Muscle of back (tissue), 11 donors: ENCODE measurements around the gene SLC9B1. TPM values are rescaled to one million over a fixed set of nuclear protein-coding genes. Genes with fewer than 3 reads are reported as not detected.
"Not testable (repeated sequence)": the region's sequence is repeated elsewhere in the genome, so short reads cannot be mapped to it uniquely, and the experiment has no call there.

Experiments used
- DNase-seq, 3 donors: peaks; one replicate each; pipeline versions ENCODE4 v3.0.0 to v3.0.0-alpha.2; 2013
- polyA plus RNA-seq, 10 donors: library from polyadenylated mRNA; unstranded; fragments of 120-200 nt; gene quantifications; one replicate each; pipeline ENCODE4 v1.2.1, GENCODE V29; 2013; ENCODE audit not compliant: insufficient read length in 10 of 10

Gene SLC9B1
- polyA plus RNA-seq, 10 donors: 1.0 to 2.7 (median 2.0) TPM

GRCh38 chr4:102878901-102879300 is 140.6 kb downstream of the SLC9B1 start:
- no peak for DNase-seq

DNA sequence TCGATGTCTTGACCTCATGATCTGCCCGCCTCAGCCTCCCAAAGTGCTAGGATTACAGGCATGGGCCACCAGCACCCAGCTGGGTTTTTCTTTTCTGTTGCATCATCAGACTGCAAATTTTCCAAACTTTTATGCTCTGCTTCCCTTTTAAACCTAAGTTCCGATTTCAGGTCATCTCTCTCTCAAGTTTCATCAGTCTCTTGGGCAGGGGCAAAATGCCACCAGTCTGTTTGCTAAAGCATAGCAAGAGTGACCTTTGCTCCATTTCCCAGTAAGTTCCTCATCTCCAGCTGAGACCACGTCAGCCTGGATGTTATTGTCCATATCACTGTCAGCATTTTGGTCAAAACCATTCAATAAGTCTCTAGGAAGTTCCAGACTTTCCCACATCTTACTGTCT is 141.2 kb downstream of the SLC9B1 start:
- not testable (repeated sequence) for DNase-seq

DNA sequence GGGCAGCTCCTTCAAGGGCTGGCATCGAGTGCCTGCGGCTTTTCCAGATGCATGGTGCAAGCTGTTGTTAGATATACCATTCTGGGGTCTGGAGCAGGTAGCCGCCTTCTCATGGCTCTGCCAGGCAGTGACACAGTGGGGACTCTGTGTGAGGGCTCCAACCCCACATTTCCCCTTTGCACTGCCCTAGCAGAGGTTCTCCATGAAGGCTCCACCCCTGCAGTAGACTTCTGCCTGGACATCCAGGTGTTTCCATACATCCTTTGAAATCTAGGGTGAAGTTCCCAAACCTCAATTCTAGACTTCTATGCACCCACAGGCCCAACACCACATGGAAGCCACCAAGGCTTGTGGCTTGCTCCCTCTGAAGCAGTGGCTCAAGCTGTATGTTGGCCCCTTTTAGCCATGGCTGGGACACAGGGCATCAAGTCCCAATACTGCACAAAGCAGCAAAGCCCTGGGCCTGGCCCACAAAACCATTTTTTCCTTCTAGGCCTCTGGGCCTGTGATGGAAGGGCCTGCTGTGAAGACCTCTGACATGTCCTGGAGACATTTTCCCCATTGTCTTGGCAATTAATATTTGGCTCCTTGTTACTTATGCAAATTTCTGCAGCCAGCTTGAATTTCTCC is 141.9 kb downstream of the SLC9B1 start:
- not testable (repeated sequence) for DNase-seq

DNA sequence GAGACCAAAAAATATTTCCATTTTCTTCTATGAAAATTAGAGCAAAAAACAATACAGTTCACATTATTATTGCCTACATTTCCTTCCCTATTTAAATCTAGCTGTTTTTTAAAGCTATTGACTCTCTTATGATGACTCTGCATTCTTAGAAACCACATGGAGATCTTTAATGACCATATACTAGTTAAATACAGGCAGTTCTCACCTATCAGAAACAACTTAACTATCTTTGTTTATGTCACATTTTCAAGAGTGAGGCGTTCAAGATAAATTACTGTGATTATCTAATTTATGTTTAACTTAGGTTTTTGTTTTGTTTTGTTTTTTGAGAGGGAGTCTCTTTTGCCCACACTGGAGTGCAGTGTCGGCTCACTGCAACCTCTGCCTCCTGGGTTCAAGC is 147.7 kb downstream of the SLC9B1 start:
- DNase-seq: no peak

- no peak for DNase-seq
Measured at GRCh38 chr4:102869569-102870197, 149.8 kb downstream of the SLC9B1 start.

DNA sequence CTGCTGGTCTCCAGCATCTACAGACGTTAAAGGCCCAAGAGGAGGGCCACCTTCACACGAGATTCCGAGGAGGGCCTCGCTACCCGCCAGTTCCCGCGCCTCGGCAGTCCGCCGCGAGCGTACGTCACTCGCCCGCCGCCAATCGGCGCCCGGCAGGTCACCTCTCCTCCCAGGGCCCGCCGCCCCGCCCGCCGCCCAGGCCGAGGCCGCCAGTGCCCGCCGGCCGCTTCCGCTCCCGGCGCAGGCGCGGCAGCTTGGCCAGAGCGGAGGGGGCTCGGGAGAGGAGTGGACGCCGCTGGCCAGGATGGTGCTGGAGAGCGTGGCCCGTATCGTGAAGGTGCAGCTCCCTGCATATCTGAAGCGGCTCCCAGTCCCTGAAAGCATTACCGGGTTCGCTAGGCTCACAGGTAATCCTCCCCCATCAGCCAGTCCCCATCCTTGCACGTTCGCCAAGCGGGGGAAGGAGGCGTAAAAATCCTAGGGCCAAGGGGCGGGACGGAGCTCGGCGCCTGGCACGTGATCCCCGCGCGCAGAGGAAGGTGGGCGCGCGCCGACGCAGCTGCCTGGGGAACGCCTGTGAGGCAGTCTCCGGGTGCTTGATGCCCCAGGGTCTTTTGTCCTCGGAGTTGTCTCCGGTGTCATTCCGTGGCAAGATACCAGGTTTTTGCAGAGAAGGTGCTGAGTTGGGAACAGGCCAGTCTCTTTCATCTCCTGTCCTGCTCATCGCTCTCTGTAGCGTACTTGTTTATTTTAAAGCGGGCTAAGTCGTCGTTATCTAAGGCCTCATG is 150.5 kb downstream of the SLC9B1 start, which contains the start of gene CISD2:
CISD2 (plus strand) TSS at position 212 of the 788 bp plus-strand sequence; CDS start at position 305, 93 bp downstream.
- DNase-seq: peak; percentile 91 to 98 (median 94)

DNA sequence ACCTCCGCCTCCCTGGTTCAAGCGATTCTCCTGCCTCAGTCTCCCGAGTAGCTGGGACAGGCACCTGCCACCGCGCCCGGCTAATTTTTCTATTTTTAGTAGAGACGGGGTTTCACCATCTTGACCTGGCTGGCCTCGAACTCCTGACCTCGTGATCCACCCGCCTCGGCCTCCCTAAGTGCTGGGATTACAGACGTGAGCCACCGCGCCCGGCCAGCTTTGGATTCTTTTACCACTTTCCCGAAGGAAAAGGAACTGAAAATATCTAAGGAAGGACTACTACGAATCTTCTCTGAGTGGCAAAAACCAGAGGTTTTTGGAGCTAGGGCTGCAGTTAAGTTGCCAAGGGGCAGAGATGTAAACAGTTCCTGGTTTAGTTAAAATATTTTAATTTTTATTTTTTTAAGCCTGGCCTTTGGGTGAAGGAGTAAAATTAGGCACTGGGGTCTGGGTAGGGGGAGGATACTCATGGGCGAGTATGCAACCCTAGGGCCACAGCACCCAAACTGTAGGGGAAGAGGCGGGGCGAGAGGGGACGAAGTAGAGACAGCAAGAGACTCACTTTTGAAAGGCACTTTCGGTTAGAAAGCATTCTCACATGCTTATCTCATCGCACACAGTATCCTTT is 151.2 kb downstream of the SLC9B1 start:
- no peak for DNase-seq

DNA sequence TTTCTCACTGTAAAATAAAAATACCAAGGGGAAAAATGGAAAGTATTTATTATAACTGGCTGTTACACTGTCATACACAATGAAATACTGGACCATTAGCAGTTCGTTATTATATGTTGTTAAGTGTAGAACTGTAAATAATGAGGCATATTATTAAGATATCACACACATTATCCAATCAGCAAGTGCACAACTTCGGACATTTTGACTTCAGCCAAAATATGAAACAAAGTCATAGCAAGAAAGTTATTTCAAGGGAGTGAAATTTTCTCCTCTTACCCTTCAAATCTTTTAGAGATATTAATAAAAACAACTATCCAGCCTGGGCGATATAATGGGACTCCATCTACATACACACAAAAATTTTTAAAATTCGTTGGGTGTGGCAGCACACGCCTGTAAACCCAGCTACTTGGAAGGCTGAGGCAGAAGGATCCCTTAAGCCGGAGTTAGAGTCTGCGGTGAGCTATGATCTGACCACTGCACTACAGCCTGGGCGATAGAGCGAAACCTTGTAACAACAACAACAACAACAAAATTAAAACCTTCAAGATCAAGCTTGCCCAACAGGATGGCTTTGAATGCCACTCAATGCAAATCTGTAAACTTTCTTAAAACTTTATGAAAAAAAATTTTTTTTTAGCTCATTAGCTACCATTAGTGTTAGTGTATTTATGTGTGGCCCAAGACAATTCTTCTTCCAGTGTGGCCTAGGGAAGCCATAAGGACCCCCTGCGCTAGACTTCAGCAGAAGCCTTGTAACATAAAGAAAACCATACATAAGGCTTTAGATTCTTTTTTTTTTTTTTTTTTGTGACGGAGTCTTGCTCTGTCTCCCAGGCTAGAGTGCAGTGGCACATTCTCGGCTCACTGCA is 152.0 kb downstream of the SLC9B1 start:
- DNase-seq: no peak

- not testable (repeated sequence) for DNase-seq
Measured at GRCh38 chr4:102865327-102865726, 154.2 kb downstream of the SLC9B1 start.

DNA sequence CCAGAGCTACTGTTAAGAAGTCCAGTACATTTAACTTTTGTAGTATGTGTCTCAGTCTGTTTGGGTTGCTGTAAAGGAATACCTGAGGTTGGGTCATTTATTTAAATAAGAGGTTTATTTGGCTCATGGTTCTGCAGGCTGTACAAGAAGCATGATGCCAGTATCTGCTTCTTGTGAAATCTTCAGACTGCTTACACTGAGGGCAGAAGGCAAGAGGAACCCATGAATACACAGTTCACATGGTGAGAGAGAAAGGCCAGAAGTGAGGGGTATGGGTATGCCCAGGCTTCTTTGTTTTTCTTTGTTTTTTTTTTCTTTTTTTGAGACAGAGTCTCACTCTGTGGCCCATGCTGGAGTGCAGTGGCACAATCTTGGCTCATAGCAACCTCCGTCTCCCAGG is 156.8 kb downstream of the SLC9B1 start:
- DNase-seq: no peak

GRCh38 chr4:102862016-102862415 is 157.5 kb downstream of the SLC9B1 start:
- no peak for DNase-seq

DNA sequence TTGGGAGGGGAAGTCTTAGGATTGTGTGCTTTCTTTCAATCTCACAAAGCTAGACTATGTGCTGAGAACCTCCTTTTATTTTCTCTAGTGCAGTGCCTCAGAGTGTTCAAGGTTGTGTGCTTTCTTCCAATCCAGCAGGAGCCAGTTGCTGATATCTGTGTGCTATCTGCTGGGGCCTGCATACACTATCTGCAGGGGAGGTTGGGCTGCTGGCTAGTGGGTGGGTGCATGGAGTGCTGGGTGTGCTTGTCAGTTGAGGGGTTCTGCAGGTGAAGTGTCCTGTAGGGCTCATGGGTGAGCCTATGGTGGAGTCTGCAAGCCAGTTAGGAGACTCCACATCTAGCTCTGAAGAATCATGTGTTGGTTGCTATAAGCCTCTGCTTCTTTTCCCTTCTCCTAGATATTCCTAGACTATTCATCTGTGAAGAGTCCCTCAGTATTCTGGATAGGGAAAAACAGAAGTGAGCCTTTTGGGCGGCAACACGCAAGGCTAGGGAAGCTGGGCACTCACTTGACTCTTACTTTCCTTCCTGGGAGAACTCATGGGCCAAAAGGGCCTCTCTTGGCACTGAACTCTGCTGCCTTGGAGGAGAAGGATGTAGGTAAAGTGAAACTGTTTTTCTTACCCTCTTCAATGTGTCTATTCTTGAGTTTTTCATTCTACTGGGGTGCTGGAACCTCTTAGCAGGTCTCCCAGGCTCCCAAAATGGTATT is 158.7 kb downstream of the SLC9B1 start:
- DNase-seq: no peak

- no peak for DNase-seq
Measured at GRCh38 chr4:102858828-102859464, 160.6 kb downstream of the SLC9B1 start.

Other genes starting within 250 kb of the SLC9B1 start
- 100 to 1,000 TPM; 239 to 289 (median 275) TPM for gene UBE2D3, start 192.2 kb downstream of the SLC9B1 start, polyA plus RNA-seq
- 10 to 100 TPM; 24.1 to 31.1 (median 27.2) TPM for gene CISD2, start 150.7 kb downstream of the SLC9B1 start, polyA plus RNA-seq
- gene SLC9B2, start 57.1 kb upstream of the SLC9B1 start, polyA plus RNA-seq: 10 to 100 TPM in 7 of 10 donors, 1 to 10 TPM in 3; 8.6 to 14.3 (median 11.2) TPM
- 10 to 100 TPM; 34.0 to 54.5 (median 39.9) TPM for gene BDH2, start 80.1 kb upstream of the SLC9B1 start, polyA plus RNA-seq
- 10 to 100 TPM in 2 of 10 donors, 1 to 10 TPM in 8; 4.2 to 13.7 (median 6.5) TPM for gene CENPE, start 178.6 kb upstream of the SLC9B1 start, polyA plus RNA-seq